HG03196 (cell line): Measurements from ENCODE around the gene HMGB1.
A peak's percentile ranks its signal among the peaks of the same experiment; 100 is the strongest.
"Not testable (repeated sequence)": the region's sequence is repeated elsewhere in the genome, so short reads cannot be mapped to it uniquely, and the experiment has no call there.

Experiments
- ATAC-seq: cut with Tn5 transposase; IDR thresholded peaks from one replicate; pipeline ENCODE4 v1.9.1; 2021; ENCODE audit not compliant: unreplicated experiment

The HMGB1 gene

DNA sequence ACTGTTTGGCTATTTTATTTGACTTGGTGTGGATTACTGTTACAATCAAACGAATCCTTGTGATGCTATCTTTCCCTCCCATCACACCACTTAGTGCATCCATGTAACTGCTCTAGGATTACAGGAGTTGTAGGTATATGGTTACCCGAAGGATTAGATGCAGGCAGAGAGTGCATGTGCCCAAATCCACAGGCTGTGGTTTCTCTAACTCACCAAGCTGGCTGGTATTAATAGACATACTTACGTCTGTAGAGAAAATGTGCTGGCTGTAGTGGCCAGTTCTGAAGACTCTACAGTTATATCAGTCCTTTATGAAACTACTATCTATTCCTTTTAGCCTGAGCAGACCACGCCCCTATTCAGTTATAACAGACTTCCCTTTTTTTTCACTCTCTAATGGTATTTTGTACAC lies 1.1 kb upstream of the HMGB1 start:
- ATAC-seq = no peak

DNA sequence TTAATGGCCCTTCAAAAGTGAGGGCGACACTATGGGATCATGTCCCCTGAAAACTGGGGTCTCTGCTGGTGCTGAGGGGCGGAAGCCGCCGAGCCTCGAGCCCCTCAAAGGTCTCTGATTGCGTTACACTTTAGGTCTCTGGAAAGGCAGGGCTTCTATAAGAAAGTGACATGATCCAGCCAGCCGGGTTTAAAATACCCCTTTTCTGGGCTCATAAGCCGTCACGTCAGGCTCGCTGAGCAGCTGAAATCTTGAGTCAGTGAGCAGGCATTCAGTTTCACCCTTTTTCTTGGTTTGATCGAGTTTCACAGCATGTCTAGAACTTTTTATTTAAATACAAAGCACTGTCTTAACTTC lies 600 bp upstream of the HMGB1 start:
- no peak for ATAC-seq

DNA sequence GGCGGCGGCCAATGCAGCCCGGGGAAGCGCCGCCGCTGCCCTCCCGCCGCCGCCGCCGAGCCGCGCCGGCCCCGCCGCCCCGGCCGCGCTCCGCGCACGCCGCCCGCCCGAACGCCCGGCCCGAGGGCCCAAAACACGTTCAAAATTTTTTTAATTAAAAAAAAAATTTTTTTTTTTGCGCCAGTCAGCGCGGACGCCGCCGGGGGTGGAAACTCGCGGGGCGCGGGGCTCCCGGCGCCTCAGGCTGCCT lies 468 bp downstream of the HMGB1 start:
- no peak for ATAC-seq

DNA sequence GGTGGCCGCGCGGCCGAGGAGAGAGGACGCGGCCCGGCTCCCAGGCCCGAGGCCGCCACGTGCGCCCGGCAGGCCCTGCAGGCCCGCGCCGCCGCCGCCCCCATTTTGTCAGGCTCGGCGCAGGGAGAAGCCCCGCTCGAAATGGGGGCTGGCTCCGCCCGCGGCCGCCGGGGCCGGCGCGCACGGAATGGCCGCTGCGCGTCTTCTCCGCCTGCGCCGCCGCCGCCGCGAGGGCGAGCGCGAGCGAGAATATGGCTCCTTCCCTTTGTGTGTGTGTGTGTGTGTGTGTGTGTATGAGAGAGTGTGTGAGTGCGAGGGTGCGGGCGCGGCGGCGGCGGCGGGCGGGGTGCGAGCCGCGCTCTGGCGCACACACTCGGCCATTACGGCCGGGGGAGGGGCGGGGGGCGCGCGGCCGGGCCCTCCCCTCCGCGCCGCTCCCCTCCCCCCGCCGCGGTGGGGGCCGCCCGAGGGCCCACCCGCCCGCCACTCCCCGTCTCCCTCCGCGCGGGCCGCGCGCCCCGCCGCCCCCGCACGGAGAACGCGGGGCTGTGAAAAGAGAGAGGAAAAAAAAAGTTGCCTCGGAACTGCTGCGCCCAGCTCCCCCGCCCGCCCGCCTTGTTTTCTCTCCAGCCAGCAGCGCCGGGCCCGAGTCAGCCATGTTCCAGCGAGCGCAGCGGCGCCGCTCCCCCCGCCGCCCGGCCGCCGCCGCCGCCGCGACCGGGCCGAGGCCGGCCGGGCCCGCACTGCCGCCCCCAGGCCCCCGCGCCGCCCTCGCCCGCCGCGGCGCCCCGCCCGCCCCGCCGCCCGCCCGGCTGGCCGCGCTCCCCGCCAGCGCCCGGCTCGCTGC lies 1.0 kb downstream of the HMGB1 start:
- peak; percentile 36 for ATAC-seq

DNA sequence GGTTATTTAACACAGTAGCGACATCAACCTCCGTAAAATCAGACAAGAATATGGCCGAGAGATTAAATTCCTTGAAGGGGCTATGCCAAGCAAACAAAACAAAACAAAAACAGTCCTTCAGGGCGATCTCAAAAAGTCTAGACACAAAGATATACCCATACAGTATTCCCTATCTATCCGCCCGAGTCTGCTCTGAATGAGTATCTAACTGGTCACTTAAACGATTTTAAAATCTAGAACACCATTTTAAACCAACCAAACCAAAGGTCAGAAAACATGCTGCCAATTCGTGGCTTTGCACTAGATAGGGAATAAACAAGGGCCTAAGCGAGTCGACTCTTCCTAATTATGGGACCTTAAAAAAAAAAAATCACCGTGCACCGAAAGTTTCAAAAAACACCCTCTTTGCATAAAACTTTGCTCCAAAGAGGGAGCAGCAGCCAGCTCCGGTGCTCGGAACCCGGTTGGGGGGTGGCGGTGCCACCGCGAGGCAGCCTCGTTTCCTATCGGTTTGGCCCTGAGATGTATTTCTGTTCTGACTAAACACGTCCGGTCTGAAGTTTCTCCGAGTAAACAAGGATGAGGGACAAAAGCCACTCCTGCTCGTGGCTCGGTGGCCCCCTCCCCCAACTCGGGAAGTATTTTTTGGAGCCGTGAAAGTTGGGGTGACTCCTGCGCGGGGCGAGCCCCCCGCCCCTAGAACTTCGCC lies 1.8 kb downstream of the HMGB1 start:
- peak; percentile 43 for ATAC-seq

DNA sequence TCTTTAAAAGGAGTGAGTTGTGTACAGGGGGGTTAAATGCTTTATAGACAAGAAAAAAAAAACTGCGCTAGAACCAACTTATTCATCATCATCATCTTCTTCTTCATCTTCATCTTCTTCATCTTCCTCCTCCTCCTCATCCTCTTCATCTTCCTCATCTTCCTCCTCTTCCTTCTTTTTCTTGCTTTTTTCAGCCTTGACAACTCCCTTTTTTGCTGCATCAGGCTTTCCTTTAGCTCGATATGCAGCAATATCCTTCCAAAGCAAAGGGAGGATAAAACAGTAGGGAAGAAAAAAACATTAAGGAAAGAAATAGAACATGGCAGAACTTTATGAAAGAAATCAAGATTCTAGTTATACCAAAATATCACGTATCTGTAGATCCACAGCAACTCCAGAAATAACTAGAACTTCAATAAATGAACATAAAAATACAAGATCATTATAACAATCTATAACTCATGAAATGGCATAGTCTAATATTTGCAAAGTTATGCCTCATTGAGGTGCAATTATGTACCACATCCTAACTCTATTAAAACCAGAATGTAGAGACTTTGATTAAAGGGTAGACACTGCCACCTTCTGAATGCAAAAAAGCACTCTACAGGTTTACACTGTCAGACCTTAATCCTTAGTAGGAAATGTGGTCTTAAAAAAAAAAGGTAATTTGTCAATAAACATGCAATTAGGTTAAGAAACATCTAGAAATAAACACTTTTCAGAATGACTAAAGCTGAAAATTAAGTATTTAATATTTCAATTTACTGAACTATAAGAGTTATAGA lies 4.3 kb downstream of the HMGB1 start:
- not testable (repeated sequence) for ATAC-seq

DNA sequence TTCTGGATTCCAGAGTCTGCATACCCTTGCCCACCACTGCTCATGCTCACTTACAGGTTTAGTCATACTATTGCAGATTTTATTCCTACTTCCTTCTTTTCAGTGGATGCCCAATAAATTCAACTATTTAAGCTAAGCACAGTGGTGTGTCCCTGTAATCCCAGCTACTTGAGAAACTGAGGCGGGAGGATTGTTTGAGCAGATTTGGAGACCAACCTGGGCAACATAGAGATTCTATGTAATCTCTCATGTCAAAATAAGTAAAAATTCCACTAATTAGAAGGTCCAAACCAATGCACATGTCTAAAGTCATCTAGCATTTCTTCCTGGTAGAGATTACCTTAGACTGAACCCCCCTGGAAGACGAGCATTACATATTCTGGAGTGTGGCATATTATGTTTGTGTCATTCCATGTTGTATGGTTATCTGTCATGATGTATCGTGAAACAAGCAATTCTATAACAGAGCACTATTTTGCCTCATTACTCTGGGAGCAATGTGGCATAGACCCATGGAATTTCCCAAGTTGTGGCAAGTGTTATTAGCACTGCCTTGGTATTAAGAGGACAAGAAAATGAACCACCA lies 8.3 kb downstream of the HMGB1 start:
- no peak for ATAC-seq

DNA sequence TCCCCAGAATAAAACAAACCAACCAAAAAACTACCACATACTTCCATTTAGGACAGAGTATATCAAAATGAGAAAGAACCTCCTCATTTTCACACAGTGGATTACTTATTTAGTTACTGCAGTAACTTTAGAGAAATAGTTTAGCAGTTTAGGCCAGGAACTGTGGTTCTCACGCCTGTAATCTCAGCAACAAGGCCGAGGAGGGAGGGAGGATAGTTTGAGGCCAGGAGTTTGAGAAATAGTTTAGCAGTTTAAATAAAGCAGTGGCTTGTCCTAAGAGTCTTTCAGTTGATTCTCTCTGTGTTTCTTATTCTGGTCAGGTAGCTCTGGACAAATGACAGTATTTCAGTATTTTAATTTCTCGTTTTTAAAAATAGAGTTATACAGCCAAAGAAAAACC lies 9.4 kb downstream of the HMGB1 start:
- ATAC-seq = no peak

DNA sequence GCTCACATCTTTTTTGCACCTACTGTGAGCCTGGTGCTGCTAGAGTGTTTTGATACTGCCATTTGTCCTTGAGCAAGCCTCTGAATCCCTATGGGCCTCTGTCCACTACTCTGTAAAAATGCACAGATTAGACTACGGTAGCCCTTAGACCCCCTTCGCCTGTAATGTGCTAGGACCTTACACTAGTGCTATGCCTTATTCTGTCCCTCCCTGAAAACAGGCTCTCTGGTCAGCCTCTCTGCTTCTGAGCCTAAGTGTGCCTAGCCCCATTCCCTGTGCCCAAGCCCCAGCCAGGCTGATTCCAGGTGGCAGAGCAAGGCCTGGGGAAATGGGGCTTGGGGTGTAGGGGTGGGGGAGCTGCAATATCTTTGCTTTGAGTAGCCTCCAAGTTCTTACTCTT lies 10.7 kb downstream of the HMGB1 start:
- ATAC-seq = no peak

DNA sequence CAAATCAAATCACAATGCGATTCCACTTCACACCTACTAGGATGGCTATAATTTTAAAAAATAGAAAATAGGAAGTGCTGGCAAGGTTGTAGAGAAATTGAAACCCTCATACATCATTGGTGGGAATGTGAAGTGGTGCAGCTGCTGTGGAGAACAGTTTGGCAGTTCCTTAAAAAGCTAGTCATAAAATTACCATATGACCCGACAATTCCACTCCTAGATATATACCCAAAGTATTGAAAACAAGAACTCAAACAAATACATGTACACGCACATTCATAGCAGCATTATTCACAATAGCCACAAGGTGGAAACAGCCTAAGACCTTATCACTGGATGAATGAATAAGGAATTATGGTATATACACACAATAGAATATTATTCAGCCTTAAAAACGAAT lies 12.0 kb downstream of the HMGB1 start:
- ATAC-seq = no peak

DNA sequence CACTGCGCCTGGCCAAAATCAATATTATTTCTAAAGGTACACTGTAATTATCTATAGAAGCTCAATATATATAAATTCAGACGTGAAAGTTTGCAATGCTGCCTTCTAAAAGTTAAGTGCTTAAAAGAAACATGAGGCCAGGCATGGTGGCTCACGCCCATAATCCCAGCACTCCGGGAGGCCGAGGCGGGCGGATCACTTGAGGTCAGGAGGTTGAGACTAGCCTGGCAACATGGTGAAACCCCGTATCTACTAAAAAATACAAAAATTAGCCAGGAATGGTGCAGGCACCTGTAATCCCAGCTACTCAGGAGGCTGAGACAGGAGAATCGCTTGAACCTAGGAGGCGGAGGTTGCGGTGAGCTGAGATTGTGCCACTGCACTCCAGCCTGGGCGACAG lies 14.3 kb downstream of the HMGB1 start:
- not testable (repeated sequence) for ATAC-seq

DNA sequence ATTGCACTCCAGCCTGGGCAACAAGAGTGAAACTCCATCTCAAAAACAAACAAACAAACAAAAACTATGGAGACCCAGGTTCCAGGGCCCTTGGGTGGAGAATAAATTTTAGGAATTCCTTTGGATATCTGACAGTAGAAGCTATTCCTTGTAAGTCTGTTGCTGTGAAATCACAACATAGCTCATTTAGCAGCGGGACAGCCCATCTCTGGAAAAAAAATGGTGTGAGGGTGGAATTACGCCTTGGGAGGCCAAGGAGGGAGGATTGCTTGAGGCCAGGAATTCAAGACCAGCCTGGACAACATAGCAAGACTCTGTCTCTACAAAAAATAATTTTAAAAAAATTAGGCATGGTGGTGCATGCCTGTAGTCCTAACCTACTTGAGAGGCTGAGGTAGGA lies 15.7 kb downstream of the HMGB1 start:
- no peak for ATAC-seq

DNA sequence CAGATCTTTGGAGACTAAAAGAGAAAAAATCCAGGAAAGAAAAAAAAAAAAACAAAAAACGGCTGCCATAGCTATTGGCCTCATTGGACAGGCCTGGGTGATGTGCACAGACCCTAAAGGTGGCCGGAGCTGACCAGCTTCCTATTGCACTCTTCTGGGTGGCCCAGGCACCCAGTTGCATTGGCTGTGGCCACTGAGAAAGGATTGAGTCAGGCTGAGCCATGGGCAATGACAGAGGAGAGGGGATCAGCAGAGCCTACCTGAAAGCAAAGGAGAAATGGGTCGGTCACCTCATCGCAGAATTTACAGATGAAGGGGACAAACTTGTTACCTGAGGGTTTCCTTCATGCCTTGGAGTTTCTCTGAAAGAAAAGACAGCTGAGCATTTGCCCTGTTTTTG lies 17.3 kb downstream of the HMGB1 start:
- no peak for ATAC-seq

DNA sequence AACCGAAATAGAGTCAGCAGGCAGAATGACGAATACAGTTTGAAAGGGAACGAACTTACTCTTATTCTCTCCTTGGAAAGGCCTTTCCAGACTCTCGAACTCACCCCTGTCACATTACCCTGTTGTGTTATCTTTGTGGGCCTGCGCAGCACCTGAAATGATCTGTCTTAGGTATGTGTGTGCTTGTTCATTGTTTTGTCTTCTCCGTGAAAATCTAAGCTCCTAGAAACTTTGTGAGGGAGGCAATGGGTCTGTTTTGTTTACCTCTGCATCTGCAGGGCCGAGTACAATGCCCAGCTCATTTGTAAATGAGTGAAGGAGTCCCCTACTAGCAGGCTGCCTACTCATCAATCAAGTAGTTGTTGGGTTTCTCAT lies 19.6 kb downstream of the HMGB1 start:
- ATAC-seq = no peak

DNA sequence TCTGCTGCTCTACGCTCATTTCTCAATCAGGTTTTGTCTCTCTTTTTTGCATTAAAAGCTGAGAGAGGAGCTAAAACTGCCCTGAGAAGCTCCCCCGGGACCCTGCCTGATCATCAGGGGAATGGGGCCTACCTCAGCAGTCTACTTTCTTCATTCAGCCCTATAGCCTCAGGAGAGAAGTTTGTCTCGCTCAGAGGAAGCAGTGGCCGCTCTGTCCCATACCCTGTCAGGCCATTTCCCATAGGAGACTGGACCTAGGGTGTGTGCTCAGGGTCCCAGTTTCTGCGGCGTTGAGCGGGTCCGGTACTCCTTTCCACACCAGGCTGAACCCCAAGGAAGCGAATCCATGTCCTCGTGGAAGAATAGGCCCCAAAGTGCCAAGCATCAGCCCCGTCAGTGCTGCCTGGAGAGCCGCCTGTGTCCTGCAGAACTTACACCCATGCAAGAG lies 21.8 kb downstream of the HMGB1 start:
- ATAC-seq = peak; percentile 49

DNA sequence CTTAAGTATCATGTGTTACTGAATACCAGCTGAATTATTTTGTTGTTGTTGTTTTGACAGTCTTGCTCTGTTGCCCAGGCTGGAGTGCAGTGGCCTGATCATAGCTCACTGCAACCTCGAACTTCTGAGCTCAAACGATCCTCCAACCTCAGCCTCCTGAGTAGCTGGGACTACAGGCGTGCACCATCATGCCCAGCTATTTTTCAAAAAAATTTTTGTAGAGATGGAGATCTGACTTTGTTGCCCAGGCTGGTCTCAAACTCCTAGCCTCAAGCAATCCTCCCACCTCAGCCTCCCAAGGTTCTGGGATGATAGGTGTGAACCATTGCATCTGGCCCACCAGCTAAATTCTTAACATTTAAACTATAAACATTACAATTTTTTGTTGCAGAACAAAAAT lies 22.2 kb downstream of the HMGB1 start:
- ATAC-seq = not testable (repeated sequence)

DNA sequence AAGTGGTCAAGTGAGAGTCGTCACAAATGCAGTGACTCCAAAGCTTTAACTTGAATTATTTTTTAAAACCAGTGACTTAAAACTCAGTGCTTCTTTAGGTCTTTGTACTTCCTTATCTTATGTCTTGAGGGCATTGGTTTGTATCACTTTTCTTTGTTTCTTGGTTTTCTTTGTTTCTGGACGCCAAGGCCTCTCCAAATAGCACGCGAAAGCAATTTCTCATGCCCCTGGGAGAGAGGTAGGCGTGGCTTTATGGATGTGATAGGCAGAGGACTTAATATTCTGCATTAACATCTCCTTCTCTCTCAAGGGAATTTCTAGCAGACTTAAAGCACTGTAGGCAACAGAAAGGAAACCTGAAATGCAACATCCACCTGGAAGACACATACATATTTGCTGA lies 22.8 kb downstream of the HMGB1 start:
- ATAC-seq = no peak

DNA sequence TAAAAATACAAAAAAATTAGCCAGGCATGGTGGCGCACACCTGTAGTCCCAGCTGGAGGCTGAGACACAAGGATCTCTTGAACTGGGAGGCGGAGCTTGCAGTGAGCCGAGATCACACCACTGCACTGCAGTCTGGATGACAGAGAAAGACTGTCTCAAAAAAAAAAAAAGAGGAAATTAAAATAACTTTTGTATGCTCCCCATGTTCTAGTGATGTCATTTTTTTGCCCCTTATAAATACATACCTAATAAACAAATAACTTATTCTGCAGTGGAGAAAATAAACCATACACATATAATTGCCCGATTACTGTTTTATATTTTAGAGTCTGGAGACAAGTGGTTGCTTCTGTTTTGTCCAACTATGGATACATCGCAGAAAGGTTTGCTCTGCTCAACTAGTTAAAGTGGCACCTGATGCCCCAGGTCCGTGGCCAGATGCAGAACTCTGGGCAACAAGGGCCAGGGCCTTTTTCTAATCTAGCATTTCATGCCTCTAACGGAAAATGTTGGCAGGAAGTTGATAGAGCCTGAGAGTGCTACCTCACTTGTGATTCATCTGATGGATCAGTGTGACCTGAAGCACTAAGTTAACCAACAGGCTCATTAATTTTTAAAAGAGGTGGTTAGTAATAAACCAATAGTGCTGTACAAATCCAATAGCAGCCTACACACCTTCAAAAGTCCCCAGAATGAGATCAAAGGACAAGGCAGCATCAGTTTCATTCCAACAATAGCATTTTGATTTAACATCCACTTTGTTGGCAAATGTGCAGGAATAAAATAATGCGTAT lies 24.6 kb downstream of the HMGB1 start:
- ATAC-seq = no peak

DNA sequence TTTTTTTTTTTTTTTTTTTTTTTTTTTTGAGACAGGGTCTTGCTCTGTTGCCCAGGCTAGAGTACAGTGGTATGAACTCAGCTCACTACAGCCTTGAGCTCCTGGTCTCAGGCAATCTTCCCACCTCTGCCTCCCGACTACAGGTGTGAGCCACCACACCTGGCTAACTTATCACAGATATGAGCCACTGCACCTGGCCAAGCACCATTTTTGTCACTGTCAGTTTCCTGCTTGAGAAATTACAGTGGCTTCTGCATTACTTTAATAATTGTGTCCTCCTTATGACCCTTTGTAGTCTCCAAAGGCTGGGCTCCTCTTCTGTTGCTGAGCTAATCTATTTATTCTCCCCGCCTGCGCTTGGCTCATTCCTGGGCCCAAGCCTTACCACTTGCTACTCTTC lies 27.4 kb downstream of the HMGB1 start:
- ATAC-seq = no peak

DNA sequence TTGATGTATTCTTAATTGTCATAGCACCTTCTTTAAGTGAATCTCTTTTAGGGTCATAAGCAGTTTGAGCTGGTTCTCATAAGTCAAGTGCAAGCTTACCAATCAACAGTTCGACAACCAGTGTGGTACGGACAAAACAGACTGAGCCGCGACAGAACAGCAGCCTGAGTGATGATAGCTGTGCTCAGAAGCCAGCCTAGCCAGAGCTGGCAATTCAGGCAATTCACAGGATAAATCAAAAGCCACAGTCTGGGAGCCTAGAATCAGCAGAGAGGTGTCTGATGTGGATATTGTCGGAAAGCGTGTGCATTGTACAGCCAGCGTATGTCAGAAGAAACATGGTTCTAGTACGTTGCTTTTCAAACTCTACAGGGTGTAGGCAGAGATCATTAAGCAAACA lies 28.6 kb downstream of the HMGB1 start:
- no peak for ATAC-seq

DNA sequence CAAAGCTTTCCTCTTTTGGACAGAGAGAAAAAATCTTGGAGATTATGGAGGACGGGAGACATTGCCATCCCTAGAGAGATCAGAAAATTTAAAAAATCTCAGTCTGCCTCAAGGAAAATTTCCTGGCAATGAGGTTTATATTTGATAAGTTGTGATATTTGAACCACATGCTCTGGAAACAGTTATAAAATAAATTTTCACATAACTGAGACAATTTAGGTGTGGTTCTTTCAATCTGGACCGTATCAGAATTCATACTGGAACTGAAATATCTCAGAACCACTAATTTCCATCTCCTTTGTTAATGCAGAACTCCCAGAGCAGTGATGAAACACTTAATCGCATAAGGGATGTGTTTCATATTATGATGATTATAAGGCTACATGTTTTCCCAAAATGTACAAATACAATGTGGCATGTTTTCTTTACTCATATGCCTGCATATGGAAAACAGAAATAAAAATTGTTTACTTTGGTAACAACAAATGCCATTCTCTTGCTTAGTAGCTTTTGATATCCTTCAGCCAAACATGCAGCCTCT lies 29.8 kb downstream of the HMGB1 start:
- no peak for ATAC-seq
